Retinal pigment epithelial cell (primary cell): Measurements from ENCODE around the gene TMEM69.
"Not testable (repeated sequence)": the region's sequence is repeated elsewhere in the genome, so short reads cannot be mapped to it uniquely, and the experiment has no call there.

Source experiments
- DNase-seq: peaks from one replicate; pipeline ENCODE4 v3.0.0-alpha.2; 2010; ENCODE audit warnings: low read depth
- H3K4me3 ChIP-seq: 2 replicates; pipeline ENCODE4 v1.5.1; 2011; ENCODE audit warnings: mild to moderate bottlenecking, low read length, control low read depth, moderate library complexity
- TF ChIP-seq, protein P1 (sequence below): conservative IDR thresholded peaks from 2 replicates; pipeline ENCODE4 v1.5.1; 2011; ENCODE audit warnings: low read depth, low read length, control low read depth, inconsistent platforms

The TMEM69 gene

DNA sequence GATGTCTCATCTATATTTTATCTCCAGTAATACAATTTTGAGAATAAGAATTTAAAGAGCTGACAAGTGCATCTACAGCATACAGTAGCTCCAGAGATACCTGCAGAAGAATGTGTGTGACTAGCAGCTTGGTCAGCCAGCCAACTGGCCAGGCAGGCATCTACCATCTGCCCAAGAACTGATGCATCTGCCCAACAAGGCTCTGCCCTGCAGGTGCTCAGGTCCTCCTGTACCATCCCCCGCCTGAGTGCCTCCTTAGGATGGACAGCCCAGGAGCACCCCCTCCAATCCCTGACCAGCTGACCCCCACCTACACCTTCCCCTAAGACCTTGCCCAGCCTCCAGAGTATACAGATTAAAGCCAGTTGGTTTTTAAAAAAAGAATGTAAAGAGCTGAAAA lies 30.3 kb downstream of the TMEM69 start:
- H3K4me3 ChIP-seq: no peak overlapping the region
- no peak for DNase-seq
- TF ChIP-seq, protein P1, sequence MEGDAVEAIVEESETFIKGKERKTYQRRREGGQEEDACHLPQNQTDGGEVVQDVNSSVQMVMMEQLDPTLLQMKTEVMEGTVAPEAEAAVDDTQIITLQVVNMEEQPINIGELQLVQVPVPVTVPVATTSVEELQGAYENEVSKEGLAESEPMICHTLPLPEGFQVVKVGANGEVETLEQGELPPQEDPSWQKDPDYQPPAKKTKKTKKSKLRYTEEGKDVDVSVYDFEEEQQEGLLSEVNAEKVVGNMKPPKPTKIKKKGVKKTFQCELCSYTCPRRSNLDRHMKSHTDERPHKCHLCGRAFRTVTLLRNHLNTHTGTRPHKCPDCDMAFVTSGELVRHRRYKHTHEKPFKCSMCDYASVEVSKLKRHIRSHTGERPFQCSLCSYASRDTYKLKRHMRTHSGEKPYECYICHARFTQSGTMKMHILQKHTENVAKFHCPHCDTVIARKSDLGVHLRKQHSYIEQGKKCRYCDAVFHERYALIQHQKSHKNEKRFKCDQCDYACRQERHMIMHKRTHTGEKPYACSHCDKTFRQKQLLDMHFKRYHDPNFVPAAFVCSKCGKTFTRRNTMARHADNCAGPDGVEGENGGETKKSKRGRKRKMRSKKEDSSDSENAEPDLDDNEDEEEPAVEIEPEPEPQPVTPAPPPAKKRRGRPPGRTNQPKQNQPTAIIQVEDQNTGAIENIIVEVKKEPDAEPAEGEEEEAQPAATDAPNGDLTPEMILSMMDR: no peak

DNA sequence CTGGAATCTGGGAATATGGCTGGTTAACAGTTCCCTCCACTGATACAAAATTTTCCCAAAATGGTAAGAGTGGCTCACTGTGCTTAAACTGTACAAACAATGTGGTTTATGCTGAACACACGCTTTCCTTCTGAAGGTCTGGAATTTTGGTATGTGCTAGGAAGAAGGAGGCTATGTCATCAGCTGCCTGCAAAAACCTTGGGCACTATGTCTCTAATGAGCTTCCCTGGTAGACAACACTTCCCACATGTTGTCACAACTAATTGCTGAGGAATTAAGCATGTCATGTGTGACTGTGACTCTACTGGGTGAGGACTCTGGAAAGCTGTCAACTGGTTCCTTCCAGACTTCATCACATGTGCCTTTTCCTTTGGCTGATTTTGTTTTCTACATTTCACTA lies 33.2 kb downstream of the TMEM69 start:
- TF ChIP-seq, protein P1: no peak
- peak; percentile 10 for DNase-seq
- H3K4me3 ChIP-seq: no peak overlapping the region

DNA sequence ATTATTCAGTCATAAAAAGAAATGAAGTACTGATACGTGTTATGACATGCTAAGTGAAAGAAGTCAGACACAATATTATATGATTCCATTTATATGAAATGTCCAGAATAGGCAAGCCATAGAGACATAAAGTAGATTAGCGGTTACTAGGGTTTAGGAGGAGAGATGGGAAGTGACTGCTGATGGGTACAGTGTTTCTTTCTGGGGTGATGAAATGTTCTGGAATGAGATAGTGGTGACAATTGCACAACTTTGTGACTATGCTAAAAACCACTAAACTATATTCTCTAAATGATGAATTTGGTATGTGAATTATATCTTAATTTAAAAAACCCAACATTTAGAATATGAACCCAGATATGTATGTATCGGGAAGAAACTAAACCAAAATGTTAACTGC lies 34.8 kb downstream of the TMEM69 start:
- TF ChIP-seq, protein P1: no peak
- no peak overlapping the region for H3K4me3 ChIP-seq
- DNase-seq: no peak

DNA sequence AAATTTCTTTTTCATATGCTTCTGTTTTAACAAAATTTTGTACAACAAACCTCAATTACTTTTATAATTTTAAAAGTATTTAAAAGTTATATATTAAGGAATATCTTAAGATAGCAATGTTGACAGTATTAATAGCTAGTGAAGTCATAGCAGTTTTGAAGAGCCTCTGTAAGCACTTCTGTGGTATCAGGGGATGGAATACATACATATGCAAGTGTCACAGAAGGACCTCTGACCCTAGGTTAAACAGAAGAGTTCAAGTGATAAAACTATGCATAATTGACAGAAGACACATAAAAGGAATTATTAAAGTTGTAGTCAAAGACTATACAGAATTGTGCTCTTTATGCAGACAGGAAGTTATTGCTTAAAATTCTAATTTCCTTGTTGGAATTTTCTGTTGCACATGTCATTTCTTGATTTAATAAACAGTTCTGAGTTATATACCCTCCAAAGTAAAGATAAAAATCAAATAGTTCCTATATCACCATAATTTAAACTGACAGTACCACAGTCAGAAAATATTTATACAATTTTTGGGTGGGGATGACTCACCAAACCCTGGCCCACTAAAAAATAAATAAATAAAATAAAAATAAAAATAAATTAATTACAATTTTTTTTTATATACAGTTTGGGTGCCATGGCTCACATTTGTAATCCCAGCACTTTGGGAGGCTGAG lies 35.4 kb downstream of the TMEM69 start:
- DNase-seq: no peak
- H3K4me3 ChIP-seq: no peak overlapping the region
- TF ChIP-seq, protein P1: no peak

DNA sequence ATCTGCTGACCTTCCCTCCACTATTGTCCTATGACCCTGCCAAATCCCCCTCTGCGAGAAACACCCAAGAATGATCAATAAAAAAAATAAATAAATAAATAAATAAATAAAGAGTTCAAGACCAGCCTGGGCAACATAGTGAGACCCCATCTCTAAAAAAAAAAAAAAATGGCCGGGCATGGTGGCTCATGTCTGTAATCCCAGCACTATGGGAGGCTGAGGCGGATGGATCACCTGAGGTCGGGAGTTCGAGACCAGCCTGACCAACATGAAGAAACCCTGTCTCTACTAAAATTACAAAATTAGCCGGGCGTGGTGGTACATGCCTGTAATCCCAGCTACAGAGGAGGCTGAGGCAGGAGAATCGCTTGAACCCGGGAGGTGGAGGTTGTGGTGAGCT lies 38.0 kb downstream of the TMEM69 start:
- not testable (repeated sequence) for DNase-seq, H3K4me3 ChIP-seq

DNA sequence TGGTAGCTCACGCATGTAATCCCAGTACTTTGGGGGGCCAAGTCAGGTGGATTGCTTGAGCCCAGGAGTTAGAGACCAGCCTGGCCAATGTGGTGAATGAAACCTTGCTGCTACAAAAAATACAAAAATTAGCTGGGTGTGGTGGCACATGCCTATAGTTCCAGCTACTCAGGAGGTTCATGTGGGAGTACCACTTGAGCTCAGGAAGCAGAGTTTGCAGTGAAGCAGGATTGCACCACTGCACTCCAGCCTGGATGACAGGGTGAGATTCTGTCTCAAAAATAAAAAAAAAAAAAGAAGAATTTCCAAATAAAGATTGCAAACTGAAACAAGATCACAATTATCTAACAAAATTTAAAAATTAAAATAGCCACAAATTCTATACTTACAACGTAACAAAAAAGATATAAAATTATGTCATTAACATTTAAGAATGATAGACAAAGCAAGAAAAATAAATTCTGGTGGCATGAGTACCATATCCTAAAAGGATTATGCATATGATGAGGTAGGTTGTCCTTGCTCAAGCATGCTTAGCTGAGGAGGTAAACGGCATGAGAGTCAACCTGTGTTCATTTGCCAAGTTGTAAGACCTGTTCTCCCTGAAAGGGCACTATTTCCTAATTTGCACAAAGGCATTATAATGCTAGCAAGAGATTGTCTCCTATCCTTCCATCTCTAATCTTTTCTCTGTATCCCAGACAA lies 42.2 kb downstream of the TMEM69 start:
- no peak overlapping the region for H3K4me3 ChIP-seq
- DNase-seq: no peak
- TF ChIP-seq, protein P1: no peak

DNA sequence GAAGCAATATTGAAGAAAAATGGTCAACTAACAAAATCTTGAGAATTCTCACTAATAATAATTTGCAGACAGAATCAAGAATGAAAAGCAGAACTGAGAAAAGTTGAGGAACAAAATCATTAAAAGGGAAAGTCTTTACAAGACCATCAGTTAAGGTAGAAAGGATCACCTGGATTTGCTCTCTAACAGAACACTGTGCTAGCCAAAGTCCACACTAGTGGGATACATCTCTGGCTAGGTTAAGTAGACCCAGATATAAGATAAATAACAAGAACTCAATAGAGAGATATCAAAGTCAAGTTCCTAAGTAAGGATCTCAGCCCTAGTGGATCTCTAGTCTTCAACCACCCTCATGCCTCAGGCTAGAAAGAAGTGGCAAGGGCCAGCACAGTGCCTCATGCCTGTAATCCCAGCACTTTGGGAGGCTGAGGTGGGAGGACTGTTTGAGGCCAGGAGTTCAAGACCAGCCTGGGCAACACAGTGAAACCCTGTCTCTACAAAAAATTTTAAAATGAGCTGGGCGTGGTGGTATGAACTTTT lies 42.9 kb downstream of the TMEM69 start:
- H3K4me3 ChIP-seq: no peak overlapping the region
- TF ChIP-seq, protein P1: no peak
- DNase-seq: no peak
